GM18507 (cell line): ENCODE measurements around the gene TMEM229B.

Source experiments
- DNase-seq: peaks from one replicate; pipeline ENCODE4 v3.0.0; 2011; ENCODE audit warnings: low read depth; ENCODE audit not compliant: insufficient read length; ENCODE audit errors: extremely low spot score
- FAIRE-seq: peaks from 2 replicates; lab custom pipeline; 2011; peaks lifted over from hg19 to GRCh38; lab: Jason Lieb, UNC

Gene TMEM229B

GRCh38 chr14:67487937-67488893 is at the start of gene TMEM229B:
TSS of gene TMEM229B (minus strand) at chr14:67488721. CDS start at chr14:67473923, 14,798 bp downstream.
- DNase-seq = peak; percentile 88
- peak; percentile 98 for FAIRE-seq

GRCh38 chr14:67537736-67538135 is 49.2 kb upstream of the TMEM229B start:
- FAIRE-seq = no peak
- DNase-seq = no peak

DNA sequence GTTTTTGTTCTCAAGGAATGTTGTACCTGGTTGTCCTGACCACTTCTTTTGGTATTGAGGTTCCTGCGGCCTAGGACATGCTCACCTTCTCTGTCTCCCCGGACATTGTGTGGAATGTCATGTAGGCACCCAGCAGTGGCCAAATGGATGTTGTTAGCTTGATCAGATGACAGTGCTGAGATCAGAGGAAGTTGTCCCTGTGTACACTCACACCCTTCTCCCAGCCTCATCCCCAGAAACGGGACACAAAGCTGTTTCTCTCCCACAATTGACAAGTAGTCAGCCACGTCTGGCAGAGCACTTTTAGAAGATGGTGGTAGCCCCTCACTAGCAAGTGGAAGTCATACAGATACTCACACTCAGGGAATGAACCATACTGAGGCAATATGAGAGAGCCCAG is 47.6 kb upstream of the TMEM229B start:
- DNase-seq (no peak), FAIRE-seq (no peak)

DNA sequence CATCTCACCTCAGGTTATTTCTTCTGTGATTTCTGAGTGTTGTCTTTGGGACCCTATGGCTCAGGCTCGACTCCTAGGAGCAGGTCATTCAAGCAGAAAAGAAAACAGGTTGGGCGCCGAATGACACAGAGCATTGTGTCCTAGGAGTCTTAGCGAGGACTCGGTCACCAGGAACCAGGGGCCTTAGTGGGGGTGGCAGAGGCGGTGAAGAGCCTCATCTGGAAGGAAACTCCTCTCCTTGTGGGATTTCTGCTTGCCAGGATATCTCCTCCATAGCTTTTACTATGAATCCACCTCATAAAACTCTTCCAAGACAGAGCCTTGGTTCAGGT is 45.2 kb upstream of the TMEM229B start:
- no peak for FAIRE-seq
- DNase-seq = no peak

DNA sequence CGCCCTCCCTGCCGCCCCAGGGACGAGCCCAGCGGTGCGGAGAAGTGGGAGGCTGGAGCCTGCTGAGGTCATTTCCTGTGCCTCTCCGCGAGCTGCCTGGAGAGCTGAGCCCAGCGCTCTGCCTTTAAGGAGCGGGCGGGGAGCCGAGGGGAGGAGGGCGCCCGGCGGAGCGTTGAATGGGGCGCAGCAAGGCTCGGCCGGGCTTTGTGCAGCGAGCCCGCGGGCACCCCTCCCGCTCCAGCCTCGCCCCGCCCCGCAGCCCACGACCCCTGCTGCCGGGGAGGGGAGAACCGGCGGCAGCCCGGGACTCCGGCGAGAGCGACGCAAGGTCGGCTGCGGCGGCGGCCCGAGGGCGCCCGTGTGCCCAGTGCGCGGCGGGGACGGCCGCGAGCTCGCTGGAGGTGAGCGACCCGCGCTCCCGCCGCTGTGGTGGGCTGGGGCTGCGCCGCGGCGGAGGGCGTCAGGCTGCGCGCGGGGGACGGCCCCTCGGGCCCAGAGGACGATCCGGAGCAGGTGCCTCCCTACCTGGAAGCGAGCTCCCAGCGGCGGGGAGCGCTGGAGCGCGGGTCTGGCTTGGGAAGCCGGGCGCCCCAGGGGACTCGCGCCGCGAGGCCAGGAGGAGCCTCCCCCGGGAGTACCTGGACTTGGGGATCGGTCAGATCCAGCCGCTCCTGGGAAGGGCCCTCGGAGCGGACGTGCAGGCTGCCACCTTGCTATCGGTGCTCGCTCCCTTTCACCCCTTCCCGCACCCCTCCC is 44.7 kb upstream of the TMEM229B start, which contains the start of gene PLEKHH1:
PLEKHH1 (plus strand) TSS at position 293 of the 756 bp plus-strand sequence. CDS start 8,578 bp downstream, outside the sequence.
- FAIRE-seq (peak; percentile 57), DNase-seq (peak; percentile 49)

GRCh38 chr14:67532606-67532997 is 44.1 kb upstream of the TMEM229B start:
- no peak for FAIRE-seq
- DNase-seq = no peak

DNA sequence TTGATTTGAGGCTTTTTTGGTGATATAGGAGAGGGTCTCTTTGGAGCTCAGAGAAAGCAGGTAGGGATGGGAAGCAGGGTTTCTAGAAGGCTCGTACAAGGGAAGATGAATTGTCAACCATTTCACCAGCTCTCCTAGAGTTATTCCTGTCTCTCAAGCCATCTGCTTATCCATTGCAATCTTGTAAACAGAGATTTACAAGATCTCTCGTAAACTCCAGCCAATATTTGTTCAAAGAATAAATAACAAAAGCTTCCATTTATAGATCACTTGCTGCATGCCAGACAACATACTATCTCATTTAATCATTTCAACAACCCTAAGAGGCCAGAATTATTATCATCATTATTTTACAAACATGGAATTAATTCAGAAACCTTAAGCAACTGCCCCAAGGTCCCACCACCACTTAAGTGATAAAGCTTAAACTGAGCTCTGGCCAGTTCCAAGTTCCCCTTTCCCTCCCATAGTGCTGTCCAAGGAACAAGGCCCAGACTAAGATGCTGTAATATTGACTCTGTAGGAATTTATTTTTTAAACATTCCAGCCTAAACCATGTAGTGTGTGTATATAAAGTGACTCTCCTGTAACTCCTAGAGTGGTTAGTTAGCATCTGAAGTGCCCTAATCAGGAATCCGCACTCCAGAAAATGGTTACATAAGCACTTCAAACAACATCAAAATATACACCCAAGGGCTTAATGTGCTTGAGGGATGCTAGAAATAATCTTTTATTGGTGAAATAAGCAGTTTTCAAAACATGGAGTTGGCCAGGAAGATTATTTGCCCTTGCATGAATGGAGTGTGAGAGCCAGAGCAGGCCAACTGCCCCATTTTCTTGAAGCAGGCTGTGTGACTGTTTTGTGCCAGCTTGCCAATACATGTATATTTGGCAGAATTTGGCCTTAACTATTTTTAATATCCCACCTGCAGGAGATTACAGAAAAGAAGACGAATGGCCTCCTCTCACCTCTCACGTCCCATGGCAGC is 41.7 kb upstream of the TMEM229B start:
- DNase-seq (no peak), FAIRE-seq (no peak)

- no peak for FAIRE-seq
- DNase-seq = no peak
Measured at GRCh38 chr14:67528276-67528675, 39.8 kb upstream of the TMEM229B start.

- FAIRE-seq (no peak), DNase-seq (no peak)
Measured at GRCh38 chr14:67527756-67528155, 39.2 kb upstream of the TMEM229B start.

DNA sequence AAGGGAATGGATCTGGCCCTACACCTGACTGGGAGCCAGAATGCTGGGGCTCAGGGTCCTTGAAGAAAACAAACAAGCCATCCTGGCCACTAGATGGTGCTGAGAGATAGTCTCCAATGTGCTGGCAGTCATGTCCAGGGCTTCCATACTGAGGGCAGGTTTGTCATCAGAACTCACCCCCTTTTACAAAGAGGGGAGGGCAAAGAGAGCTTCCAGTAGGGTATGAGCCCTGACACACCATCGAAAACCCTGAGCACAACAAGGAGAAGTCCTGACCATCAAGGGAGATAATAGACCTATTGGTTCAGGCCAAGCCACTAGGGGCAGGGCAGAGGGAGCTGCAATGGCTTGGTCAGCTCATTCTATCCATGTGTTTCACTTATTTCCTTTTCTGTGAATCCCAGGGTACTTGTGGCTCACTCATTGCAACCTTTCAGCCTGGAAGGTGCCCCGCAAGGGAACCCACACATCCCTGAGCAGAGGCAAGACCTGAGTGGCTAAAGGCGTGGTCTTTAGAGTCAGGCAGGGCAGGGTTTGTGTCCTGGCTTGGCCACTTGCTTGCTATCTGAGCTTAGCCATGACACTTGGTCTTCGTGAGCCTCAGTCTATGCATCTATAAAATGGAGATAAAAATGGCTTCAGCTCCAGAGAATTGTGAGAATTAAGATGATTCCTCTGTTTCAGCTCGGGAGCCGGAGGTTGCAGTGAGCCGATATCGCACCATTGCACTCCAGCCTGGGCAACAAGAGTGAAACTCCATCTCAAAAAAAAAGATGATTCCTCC is 38.3 kb upstream of the TMEM229B start:
- FAIRE-seq (peak; percentile 74), DNase-seq (no peak)

GRCh38 chr14:67526181-67526580 is 37.7 kb upstream of the TMEM229B start:
- DNase-seq = no peak
- no peak for FAIRE-seq

- no peak for FAIRE-seq
- no peak for DNase-seq
Measured at GRCh38 chr14:67525389-67525788, 36.9 kb upstream of the TMEM229B start.

DNA sequence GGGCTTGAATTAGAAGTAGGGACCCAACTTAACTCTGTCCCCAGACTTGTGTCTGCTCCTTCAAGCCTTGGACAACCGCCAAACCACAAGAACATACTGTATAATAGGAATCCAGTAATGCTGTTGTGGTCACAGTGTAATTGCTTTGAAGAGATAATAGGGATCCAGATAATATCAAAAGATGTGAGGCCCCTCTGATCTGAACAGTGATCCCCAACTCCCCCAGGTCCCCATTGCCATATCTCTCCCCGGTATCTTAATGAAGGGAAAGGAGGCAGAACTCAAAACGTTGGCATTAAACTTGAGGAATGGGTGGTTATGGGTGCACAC is 36.1 kb upstream of the TMEM229B start:
- no peak for DNase-seq
- no peak for FAIRE-seq

GRCh38 chr14:67523764-67524633 is 35.5 kb upstream of the TMEM229B start:
- FAIRE-seq = no peak
- DNase-seq = no peak

- DNase-seq (no peak), FAIRE-seq (no peak)
Measured at GRCh38 chr14:67522270-67522669, 33.7 kb upstream of the TMEM229B start.

DNA sequence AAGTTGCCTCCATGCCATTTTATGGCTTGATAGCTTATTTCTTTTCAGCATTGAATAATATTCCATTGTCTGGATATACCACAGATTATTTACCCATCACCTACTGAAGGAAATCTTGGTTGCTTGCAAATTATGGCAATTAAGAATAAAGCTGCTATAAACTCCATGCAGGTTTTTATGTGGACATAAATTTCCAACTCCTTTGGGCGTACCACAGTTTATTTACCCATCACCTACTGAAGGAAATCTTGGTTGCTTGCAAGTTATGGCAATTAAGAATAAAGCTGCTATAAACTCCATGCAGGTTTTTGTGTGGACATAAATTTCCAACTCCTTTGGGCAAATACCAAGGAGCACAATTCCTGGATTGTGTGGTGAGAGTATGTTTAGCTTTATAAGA is 32.0 kb upstream of the TMEM229B start:
- DNase-seq (no peak), FAIRE-seq (no peak)

DNA sequence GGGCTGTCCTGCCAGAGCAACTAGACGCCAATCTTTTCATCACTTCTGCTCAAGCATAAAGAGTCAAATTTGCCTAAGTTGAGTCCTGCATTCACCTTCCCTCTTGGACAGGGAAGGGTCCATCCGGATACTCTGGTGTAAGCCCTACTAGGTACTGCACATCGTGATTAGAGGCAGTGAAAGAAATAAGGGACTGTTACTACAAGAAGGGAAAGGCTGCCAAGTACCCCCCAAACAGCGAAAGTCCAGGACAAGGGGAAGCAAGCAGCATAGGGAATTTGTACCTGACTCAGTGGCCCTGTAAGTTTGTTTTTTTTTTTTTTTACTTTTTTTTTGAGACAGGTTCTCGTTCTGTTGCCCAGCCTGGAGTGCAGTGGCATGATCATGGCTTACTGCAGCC is 30.9 kb upstream of the TMEM229B start:
- DNase-seq (no peak), FAIRE-seq (no peak)

DNA sequence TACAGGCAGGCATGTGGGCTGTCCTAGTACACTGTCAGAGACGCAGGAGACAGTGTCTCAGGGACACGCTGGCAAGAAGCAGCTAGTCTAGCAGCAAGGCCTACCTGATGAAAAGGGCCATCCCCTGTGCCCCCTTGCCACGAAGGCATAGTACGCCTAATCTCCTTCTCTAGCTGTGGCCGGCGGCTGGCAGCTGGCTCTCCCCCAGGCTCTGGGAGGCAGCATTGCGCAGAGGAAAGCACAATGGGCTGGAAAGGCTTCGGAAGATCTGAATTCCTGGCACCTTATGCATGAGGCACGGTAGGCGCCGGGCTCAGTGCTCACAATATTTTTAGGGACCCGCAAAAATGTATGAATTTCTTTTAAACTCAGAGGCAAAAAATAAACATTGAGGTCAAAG is 28.6 kb upstream of the TMEM229B start:
- DNase-seq = no peak
- FAIRE-seq = no peak
